ENCODE measurements around the gene MRPL52.

The MRPL52 gene

DNA sequence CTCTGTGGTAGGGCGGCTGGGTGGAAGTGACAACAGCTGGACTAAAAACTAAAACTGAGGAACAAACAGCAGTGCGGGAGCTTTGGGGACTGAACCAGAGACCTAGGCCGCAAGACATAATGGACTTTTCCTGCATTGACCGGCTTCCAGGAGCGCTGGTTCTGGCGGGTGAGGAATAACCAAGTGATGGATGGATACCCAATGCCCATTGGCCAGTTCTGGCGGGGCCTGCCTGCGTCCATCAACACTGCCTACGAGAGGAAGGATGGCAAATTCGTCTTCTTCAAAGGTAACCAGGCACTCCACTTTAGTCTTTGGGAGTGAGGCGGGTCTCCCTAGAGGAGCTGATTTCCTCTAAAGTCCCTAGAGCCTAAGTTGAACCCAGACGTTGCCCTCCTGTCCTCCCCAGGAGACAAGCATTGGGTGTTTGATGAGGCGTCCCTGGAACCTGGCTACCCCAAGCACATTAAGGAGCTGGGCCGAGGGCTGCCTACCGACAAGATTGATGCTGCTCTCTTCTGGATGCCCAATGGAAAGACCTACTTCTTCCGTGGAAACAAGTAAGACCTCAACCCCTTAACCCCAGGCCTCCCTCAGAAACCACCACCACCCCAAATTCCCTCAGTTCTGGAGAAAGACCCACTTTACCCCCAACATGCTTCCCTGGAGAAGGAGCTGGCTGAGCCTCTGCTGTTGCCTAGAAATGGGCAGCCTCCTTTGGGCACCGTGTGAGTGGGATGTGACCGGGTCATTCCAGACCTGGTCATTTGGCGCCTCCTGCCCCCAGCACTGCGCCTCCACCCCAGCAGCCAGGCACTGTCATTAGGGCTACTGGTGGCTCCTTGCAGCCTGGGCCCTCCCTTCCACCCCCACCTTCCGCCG lies 14.8 kb downstream of the MRPL52 start:
- no peak for TF ChIP-seq CTCF (IDR thresholded peaks at IDR 0.05)
- TF ChIP-seq ZFX (IDR thresholded peaks at IDR 0.05; ENCODE audit: borderline replicate concordance) = no peak
- H3K27ac ChIP-seq = no peak overlapping the region

GRCh38 chr14:22845103-22845394 lies 15.4 kb downstream of the MRPL52 start:
- TF ChIP-seq CTCF (IDR thresholded peaks at IDR 0.05) = no peak
- TF ChIP-seq ZFX (IDR thresholded peaks at IDR 0.05; ENCODE audit: borderline replicate concordance) = no peak
- no peak overlapping the region for H3K27ac ChIP-seq

GRCh38 chr14:22845821-22846625 lies 16.3 kb downstream of the MRPL52 start:
- TF ChIP-seq CTCF (IDR thresholded peaks at IDR 0.05) (no peak), ZFX (IDR thresholded peaks at IDR 0.05; ENCODE audit: borderline replicate concordance) (no peak)
- H3K27ac ChIP-seq = no peak overlapping the region

DNA sequence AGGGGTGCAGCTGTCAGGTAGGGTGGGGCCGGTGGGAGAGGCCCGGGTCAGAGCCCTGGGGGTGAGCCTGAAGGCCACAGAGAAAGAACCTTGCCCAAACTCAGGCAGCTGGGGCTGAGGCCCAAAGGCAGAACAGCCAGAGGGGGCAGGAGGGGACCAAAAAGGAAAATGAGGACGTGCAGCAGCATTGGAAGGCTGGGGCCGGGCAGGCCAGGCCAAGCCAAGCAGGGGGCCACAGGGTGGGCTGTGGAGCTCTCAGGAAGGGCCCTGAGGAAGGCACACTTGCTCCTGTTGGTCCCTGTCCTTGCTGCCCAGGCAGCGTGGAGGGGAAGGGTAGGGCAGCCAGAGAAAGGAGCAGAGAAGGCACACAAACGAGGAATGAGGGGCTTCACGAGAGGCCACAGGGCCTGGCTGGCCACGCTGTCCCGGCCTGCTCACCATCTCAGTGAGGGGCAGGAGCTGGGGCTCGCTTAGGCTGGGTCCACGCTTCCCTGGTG lies 17.2 kb downstream of the MRPL52 start:
- no peak overlapping the region for H3K27ac ChIP-seq
- no peak for TF ChIP-seq ZFX (IDR thresholded peaks at IDR 0.05; ENCODE audit: borderline replicate concordance)
- TF ChIP-seq CTCF (IDR thresholded peaks at IDR 0.05) = no peak

DNA sequence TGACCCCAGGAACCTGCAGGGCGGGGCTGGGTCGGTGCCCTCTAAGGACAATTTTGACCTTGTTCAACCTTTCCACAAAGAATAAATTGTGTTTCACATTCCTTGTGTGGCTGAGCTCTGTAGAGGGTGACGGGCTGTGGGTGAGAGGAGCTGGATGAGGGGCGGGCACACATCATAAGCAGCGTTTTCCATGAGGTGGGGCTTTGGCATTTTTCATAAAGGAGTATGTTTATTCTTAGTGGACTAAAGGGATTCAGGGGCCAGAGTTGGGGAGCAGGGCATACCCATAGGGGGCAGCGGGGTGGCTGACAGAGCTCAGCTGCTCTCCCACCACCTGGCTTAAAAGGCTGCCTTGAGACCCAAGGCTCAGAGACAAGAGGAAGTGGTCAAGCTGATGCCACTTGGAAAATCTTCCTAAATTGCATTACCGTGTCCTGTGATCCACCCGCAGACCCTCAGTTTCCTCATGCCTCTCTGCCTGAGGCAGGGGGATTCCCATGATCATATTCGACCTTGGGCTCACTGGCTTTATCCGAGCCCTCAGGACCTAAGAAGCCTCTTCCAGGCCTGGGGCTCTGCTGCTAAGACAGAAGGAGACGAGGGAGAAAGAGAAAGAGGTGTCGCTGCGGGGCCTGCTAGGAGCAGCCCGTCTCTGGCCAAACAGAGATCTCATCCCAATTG lies 18.1 kb downstream of the MRPL52 start:
- no peak overlapping the region for H3K27ac ChIP-seq
- TF ChIP-seq ZFX (IDR thresholded peaks at IDR 0.05; ENCODE audit: borderline replicate concordance) = no peak
- no peak for TF ChIP-seq CTCF (IDR thresholded peaks at IDR 0.05)

DNA sequence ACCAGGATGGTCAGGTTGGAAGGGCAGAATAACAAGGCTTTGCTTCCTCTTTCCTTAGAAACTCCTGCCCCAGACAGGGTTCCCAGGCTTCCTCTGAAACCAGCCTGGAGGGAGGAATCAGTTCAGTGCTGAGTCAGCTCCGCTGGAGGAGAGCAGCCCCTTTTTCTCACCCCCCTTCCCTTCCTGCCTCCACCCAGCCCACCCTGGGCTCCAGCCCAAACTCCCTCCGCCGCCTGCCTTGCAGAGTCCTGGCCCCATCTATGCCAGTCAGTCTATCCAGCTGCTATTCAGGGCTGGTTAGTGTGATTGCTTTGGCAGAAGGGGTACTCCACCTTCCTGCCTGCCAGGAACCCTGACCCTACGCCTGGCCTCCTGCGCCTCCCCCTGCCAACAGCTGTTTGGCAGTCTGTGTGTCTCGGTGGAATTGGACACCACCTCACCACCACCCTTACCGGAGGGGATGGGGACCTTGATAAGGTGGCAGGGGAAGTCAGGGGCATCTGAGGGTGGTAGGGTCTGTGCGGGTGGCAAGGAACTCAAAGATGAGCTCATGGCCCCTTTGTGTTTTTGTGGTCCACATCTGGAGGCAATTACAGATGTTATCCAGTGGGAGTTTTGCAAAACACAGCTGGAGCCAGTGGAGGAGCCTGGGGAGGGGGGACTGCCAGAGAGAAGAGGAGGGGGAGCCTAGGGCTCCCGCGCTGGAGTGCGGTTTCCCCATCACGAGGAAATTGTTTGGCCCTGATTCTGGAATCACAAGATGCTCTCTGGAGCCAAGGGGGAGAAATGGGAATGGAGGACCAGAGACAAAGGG lies 18.9 kb downstream of the MRPL52 start:
- TF ChIP-seq ZFX (IDR thresholded peaks at IDR 0.05; ENCODE audit: borderline replicate concordance) = no peak
- TF ChIP-seq CTCF (IDR thresholded peaks at IDR 0.05) = no peak
- no peak overlapping the region for H3K27ac ChIP-seq
